Measurements from ENCODE around the gene EMX2. TPM values are rescaled to one million over a fixed set of nuclear protein-coding genes. Genes with fewer than 3 reads are reported as not detected.
"Not testable (repeated sequence)": the region's sequence is repeated elsewhere in the genome, so short reads cannot be mapped to it uniquely, and the experiment has no call there.

EMX2 gene
- total RNA-seq, 4 donors from 2014 or later = 0.32 to 1.2 (median 0.89) TPM; not detected in 1

- no peak for TF ChIP-seq POLR2A (IDR thresholded peaks at IDR 0.05)
- no peak for TF ChIP-seq POLR2AphosphoS5 (IDR thresholded peaks at IDR 0.05)
- TF ChIP-seq CTCF (IDR thresholded peaks at IDR 0.05) = no peak
- TF ChIP-seq EP300 (IDR thresholded peaks at IDR 0.05) = no peak
- Histone ChIP-seq H3K36me3 (no peaks in the 10 kb centered on the region), H3K27ac (no peak overlapping the region), H3K27me3 (peaks cover 41% of the 10 kb centered on the region), H3K4me3 (no peak overlapping the region), H3K9me3 (no peaks in the 10 kb centered on the region), H3K4me1 (no peaks in the 10 kb centered on the region)
- 50% methylated on average over 1 of the region's 3 CpGs; no CpG with 5 or more reads in 1 of the 2 donors for WGBS, 2 donors (ENCODE audit: low coverage in 1 of 2)
- no peak for ATAC-seq
These were observed 35.9 kb downstream of the EMX2 start for GRCh38 chr10:117578490-117578889.

GRCh38 chr10:117578999-117579590, 36.5 kb downstream of the EMX2 start:
- H3K4me3 ChIP-seq = no peak overlapping the region
- no peaks in the 10 kb centered on the region for H3K4me1 ChIP-seq
- 66 to 86% methylated on average over 2 to 5 of the region's 5 CpGs for WGBS, 2 donors (ENCODE audit: low coverage in 1 of 2)
- TF ChIP-seq EP300 (IDR thresholded peaks at IDR 0.05) (no peak), POLR2A (IDR thresholded peaks at IDR 0.05) (no peak)
- no peaks in the 10 kb centered on the region for H3K9me3 ChIP-seq
- no peak overlapping the region for H3K27ac ChIP-seq
- peaks cover 43% of the 10 kb centered on the region for H3K27me3 ChIP-seq
- no peak for ATAC-seq
- no peaks in the 10 kb centered on the region for H3K36me3 ChIP-seq

GRCh38 chr10:117581961-117582360, 39.4 kb downstream of the EMX2 start:
- ATAC-seq = no peak
- no peaks in the 10 kb centered on the region for H3K36me3 ChIP-seq
- H3K4me1 ChIP-seq = no peaks in the 10 kb centered on the region
- no peak overlapping the region for H3K4me3 ChIP-seq
- WGBS, 2 donors (ENCODE audit: low coverage in 1 of 2) = 67 to 94% methylated on average over 2 of the region's 2 CpGs
- H3K9me3 ChIP-seq = peaks cover 0 to 11% (median 0%) of the 10 kb centered on the region in 3 donors
- TF ChIP-seq EP300 (IDR thresholded peaks at IDR 0.05) = no peak
- TF ChIP-seq POLR2AphosphoS5 (IDR thresholded peaks at IDR 0.05) = no peak
- no peak for TF ChIP-seq CTCF (IDR thresholded peaks at IDR 0.05)
- no peak for TF ChIP-seq POLR2A (IDR thresholded peaks at IDR 0.05)
- H3K27me3 ChIP-seq = peaks cover 24% of the 10 kb centered on the region
- H3K27ac ChIP-seq = no peak overlapping the region

- peaks cover 31% of the 10 kb centered on the region for H3K27me3 ChIP-seq
- H3K36me3 ChIP-seq, H3K4me1 ChIP-seq, ATAC-seq, H3K4me3 ChIP-seq, H3K27ac ChIP-seq: not testable (repeated sequence)
- H3K9me3 ChIP-seq = peaks cover 0 to 11% (median 0%) of the 10 kb centered on the region in 3 donors
- 69 to 70% methylated on average over 2 of the region's 2 CpGs for WGBS, 2 donors (ENCODE audit: low coverage in 1 of 2)
These were observed 42.3 kb downstream of the EMX2 start for GRCh38 chr10:117584831-117585230.

DNA sequence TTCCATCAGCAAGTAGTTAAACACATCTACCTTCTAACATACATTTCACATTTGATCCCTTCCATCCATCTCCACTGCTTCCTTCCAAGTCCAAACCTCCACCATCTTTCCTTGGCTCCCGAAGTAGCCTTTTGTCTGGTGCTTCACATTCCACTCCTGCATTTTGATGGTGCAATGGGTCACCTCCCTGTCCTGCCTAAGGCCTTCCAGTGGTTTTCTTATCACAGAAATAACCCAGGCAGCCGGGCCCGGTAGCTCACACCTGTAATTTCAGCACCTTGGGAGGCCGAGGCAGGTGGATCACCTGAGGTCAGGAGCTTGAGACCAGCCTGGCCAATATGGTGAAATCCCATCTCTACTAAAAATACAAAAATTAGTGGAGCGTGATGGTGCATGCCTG, 44.5 kb downstream of the EMX2 start:
- Histone ChIP-seq H3K9me3 (peaks cover 0 to 11% (median 0%) of the 10 kb centered on the region in 3 donors), H3K4me1 (no peaks in the 10 kb centered on the region), H3K36me3 (no peaks in the 10 kb centered on the region), H3K4me3 (no peak overlapping the region), H3K27me3 (peaks cover 32% of the 10 kb centered on the region), H3K27ac (no peak overlapping the region)
- WGBS, 2 donors (ENCODE audit: low coverage in 1 of 2) = 89 to 100% methylated on average over 1 of the region's 5 CpGs
- TF ChIP-seq POLR2A (IDR thresholded peaks at IDR 0.05) (no peak), EP300 (IDR thresholded peaks at IDR 0.05) (no peak), POLR2AphosphoS5 (IDR thresholded peaks at IDR 0.05) (no peak), CTCF (IDR thresholded peaks at IDR 0.05) (no peak)
- ATAC-seq = no peak

GRCh38 chr10:117590101-117590875, 47.7 kb downstream of the EMX2 start:
- ATAC-seq = no peak

More at GRCh38 chr10:117590101-117590875, 47.7 kb downstream of the EMX2 start:
- Histone ChIP-seq H3K4me3 (no peak overlapping the region), H3K27ac (no peak overlapping the region), H3K9me3 (peaks cover 0 to 14% (median 0%) of the 10 kb centered on the region in 3 donors), H3K36me3 (no peaks in the 10 kb centered on the region), H3K27me3 (peaks cover 19% of the 10 kb centered on the region), H3K4me1 (no peaks in the 10 kb centered on the region)
- TF ChIP-seq POLR2AphosphoS5 (IDR thresholded peaks at IDR 0.05) (no peak), POLR2A (IDR thresholded peaks at IDR 0.05) (no peak), CTCF (IDR thresholded peaks at IDR 0.05) (no peak), EP300 (IDR thresholded peaks at IDR 0.05) (no peak)
- WGBS, 2 donors (ENCODE audit: low coverage in 1 of 2) = 66 to 94% methylated on average over 2 to 8 of the region's 8 CpGs

All from gastroesophageal sphincter (tissue), 4 donors.